GM23338 (cell line): Measurements from ENCODE around the gene ARHGAP10. TPM values are rescaled to one million over a fixed set of nuclear protein-coding genes. Genes with fewer than 3 reads are reported as not detected.

Experiments
- ATAC-seq: fragments of 200-7000 bp; cut with Tn5 transposase; 3 replicates; pipeline ENCODE4 v1.9.1; 2020
- DNase-seq: peaks from one replicate; pipeline ENCODE4 v3.0.0-alpha.2; 2015; ENCODE audit warnings: low spot score
- H2AFZ ChIP-seq: fragments of 200-600 bp; sonication (generic); 2 replicates; pipeline ENCODE4 v1.8.0; 2016; ENCODE audit warnings: antibody characterized with exemption, mild to moderate bottlenecking, moderate library complexity
- H3F3A ChIP-seq: fragments of 200-600 bp; sonication (generic); replicated peaks from 2 replicates; pipeline ENCODE4 v1.8.0; 2017; ENCODE audit warnings: antibody characterized with exemption, mixed run types, low read depth
- H3K27ac ChIP-seq: fragments of 200-600 bp; sonication (generic); 2 replicates; pipeline ENCODE4 v1.6.1; 2016; ENCODE audit warnings: low read depth
- H3K27me3 ChIP-seq: fragments of 200-600 bp; sonication (generic); 2 replicates; pipeline ENCODE4 v1.8.0; 2016; ENCODE audit warnings: mild to moderate bottlenecking, mixed run types, moderate library complexity; ENCODE audit not compliant: insufficient read depth
- H3K36me3 ChIP-seq: fragments of 200-600 bp; sonication (generic); 2 replicates; pipeline ENCODE4 v1.8.0; 2016; ENCODE audit warnings: mild to moderate bottlenecking; ENCODE audit not compliant: insufficient read depth
- H3K4me1 ChIP-seq: fragments of 200-600 bp; sonication (generic); 2 replicates; pipeline ENCODE4 v1.8.0; 2016; ENCODE audit warnings: mild to moderate bottlenecking, moderate library complexity; ENCODE audit not compliant: insufficient read depth
- H3K4me2 ChIP-seq: fragments of 200-600 bp; sonication (generic); 2 replicates; pipeline ENCODE4 v1.7.1; 2017; ENCODE audit warnings: mixed run types
- H3K4me3 ChIP-seq: fragments of 200-600 bp; sonication (generic); 2 replicates; pipeline ENCODE4 v1.6.1; 2016; ENCODE audit warnings: mixed run types
- H3K79me2 ChIP-seq: fragments of 200-600 bp; sonication (generic); replicated peaks from 2 replicates; pipeline ENCODE4 v1.8.0; 2017; ENCODE audit warnings: mild to moderate bottlenecking; ENCODE audit not compliant: insufficient read depth
- H3K9me2 ChIP-seq: fragments of 200-600 bp; sonication (generic); 2 replicates; pipeline ENCODE4 v1.8.0; 2017; ENCODE audit not compliant: insufficient read depth
- H4K20me1 ChIP-seq: fragments of 200-600 bp; sonication (generic); replicated peaks from 2 replicates; pipeline ENCODE4 v1.8.0; 2017; ENCODE audit warnings: mild to moderate bottlenecking; ENCODE audit not compliant: insufficient read depth
- H3K27ac Mint-ChIP-seq: 2 replicates; pipeline ENCODE4 v1.8.0; 2020; ENCODE audit warnings: inconsistent platforms, mild to moderate bottlenecking, moderate library complexity, mixed read lengths
- H3K27me3 Mint-ChIP-seq: 3 replicates; pipeline ENCODE4 v1.8.0; 2022; ENCODE audit warnings: low read depth, mild to moderate bottlenecking, moderate library complexity, mixed read lengths, inconsistent platforms; ENCODE audit not compliant: insufficient read depth, poor library complexity
- H3K36me3 Mint-ChIP-seq: 3 replicates; pipeline ENCODE4 v1.8.0; 2021; ENCODE audit warnings: low read depth, mild to moderate bottlenecking, inconsistent platforms, moderate library complexity, mixed read lengths
- H3K4me1 Mint-ChIP-seq: 3 replicates; pipeline ENCODE4 v1.8.0; 2020; ENCODE audit warnings: mild to moderate bottlenecking, inconsistent platforms, mixed read lengths
- H3K4me3 Mint-ChIP-seq: 3 replicates; pipeline ENCODE4 v1.8.0; 2021; ENCODE audit warnings: moderate library complexity, mild to moderate bottlenecking, inconsistent platforms, mixed read lengths
- H3K9me3 Mint-ChIP-seq: 3 replicates; pipeline ENCODE4 v1.8.0; 2020; ENCODE audit warnings: moderate library complexity, mild to moderate bottlenecking, inconsistent platforms, mixed read lengths
- CREB1 ChIP-seq: fragments of 250-450 bp; sonication (Bioruptor Pico); IDR thresholded peaks from 2 replicates; pipeline ENCODE4 v1.5.0; 2020; ENCODE audit warnings: low read depth, mild to moderate bottlenecking, moderate library complexity
- EZH2 ChIP-seq: fragments of 200-600 bp; sonication (generic); IDR thresholded peaks from one replicate; pipeline ENCODE4 v1.8.0; 2017; ENCODE audit warnings: antibody characterized with exemption, mild to moderate bottlenecking, low read depth; ENCODE audit not compliant: unreplicated experiment
- JUNB ChIP-seq: IDR thresholded peaks from one replicate; pipeline ENCODE4 v1.6.1; 2016; ENCODE audit warnings: antibody characterized with exemption; ENCODE audit not compliant: unreplicated experiment
- ZNF114 ChIP-seq: fragments of 250-450 bp; sonication (Bioruptor Pico); IDR thresholded peaks from 2 replicates; pipeline ENCODE4 v1.5.0; 2020; ENCODE audit warnings: mild to moderate bottlenecking, moderate library complexity
- ZNF462 ChIP-seq: fragments of 250-450 bp; sonication (Bioruptor Pico); IDR thresholded peaks from 2 replicates; pipeline ENCODE4 v1.5.0; 2020; ENCODE audit warnings: mild to moderate bottlenecking, moderate library complexity
- polyA plus RNA-seq: library from polyadenylated mRNA; unstranded; fragments of >200 nt; fragmentation: Nextera tagmentation; extraction: Ambion mirVana; gene quantifications from 2 replicates; pipeline ENCODE4 v1.2.1, GENCODE V29; 2016
- total RNA-seq: library from RNA; depleted of rRNA; stranded (reverse); fragments of >200 nt; shearing (Covaris generic); gene quantifications from 2 replicates; pipeline ENCODE4 v1.2.3, GENCODE V29; 2014

ARHGAP10 gene
- total and polyA plus RNA-seq, 2 experiments from 2014 or later: 5.1 to 6.3 TPM

GRCh38 chr4:148095346-148095923, 363.5 kb downstream of the ARHGAP10 start (continued):
- TF ChIP-seq EZH2 (no peak), ZNF114 (CRISPR knock-in tag) (no peak), CREB1 (CRISPR knock-in tag) (no peak), ZNF462 (CRISPR knock-in tag) (no peak)

DNA sequence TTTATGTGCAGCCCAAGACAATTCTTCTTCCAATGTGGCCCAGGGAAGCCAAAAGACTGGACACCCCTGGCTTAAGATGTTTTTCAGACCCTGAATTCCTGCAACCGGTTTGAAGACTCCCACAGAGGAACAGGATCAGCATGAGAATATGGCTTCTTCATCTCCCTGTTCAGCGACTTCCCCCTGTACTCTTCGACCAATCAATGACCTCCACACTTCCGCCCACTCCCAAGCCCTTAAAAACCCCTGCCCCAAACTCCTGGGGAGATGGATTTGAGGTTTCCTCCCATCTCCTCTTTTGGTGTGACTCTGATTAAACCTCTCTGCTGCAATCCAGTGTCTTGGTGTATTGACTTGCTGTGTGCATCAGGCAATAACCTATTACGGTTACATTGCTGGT, 365.9 kb downstream of the ARHGAP10 start:
- Mint-ChIP-seq H3K27ac (no peak overlapping the region; the same call in 1 of the 2 replicates), H3K4me1 (peaks cover 18% of the 10 kb centered on the region), H3K27me3 (peaks cover 6% of the 10 kb centered on the region), H3K4me3 (no peak overlapping the region), H3K36me3 (peaks cover 4% of the 10 kb centered on the region; the same call in 1 of the 3 replicates), H3K9me3 (no peaks in the 10 kb centered on the region)
- no peaks in the 10 kb centered on the region for H3K79me2 ChIP-seq
- TF ChIP-seq ZNF462 (CRISPR knock-in tag) (peak; percentile 69), JUNB (no peak)
- no peaks in the 10 kb centered on the region for H3K36me3 ChIP-seq
- peak; percentile 41 for DNase-seq
- H3F3A ChIP-seq: no peaks in the 10 kb centered on the region
- peaks cover 7% of the 10 kb centered on the region for H3K4me1 ChIP-seq
- peak; percentile 95 for ATAC-seq
- H3K4me2 ChIP-seq: no peak overlapping the region
- H2AFZ ChIP-seq: no peak overlapping the region
- no peaks in the 10 kb centered on the region for H3K27me3 ChIP-seq
- no peaks in the 10 kb centered on the region for H4K20me1 ChIP-seq
- H3K4me3 ChIP-seq: no peak overlapping the region
- H3K27ac ChIP-seq: no peak overlapping the region
- no peaks in the 10 kb centered on the region for H3K9me2 ChIP-seq
